HG03460 (cell line): ENCODE data around the gene TRAPPC2B.
"Not testable (repeated sequence)": the region's sequence is repeated elsewhere in the genome, so short reads cannot be mapped to it uniquely, and the experiment has no call there.

Experiments
- ATAC-seq: cut with Tn5 transposase; IDR thresholded peaks from one replicate; pipeline ENCODE4 v1.9.1; 2021; ENCODE audit not compliant: unreplicated experiment

The TRAPPC2B gene

DNA sequence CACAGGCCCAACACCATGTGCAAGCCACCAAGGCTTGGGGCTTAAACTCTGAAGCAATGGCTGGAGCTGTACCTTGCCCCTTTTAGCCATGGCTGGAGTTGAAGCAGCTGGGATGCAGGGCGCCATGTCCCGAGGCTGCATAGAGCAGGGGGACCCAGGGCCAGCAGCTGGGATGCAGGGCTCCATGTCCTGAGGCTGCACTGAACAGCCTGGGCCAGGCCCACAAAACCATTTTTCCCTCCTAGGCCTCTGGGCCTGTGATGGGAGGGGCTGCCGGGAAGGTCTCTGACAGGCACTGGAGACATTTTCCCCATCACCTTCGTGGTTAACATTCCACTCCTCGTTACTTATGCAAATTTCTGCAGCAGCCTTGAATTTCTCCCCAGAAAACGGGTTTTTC is 10.8 kb downstream of the TRAPPC2B start:
- ATAC-seq, result no peak

DNA sequence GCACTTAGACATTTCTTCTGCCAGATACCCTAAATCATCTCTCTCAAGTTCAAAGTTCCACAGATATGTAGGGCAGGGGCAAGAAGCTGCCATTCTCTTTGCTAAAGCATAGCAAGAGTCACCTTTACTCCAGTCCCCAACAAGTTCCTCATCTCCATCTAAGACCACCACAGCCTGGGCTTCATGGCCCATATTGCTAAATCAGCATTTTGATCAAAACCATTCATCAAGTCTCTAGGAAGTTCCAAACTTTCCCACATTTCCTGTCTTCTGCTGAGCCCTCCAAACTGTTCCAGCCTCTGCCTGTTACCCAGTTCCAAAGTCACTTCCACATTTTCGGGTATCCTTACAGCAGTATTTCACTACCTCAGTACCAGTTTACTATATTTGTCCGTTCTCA is 11.3 kb downstream of the TRAPPC2B start:
- not testable (repeated sequence) for ATAC-seq

DNA sequence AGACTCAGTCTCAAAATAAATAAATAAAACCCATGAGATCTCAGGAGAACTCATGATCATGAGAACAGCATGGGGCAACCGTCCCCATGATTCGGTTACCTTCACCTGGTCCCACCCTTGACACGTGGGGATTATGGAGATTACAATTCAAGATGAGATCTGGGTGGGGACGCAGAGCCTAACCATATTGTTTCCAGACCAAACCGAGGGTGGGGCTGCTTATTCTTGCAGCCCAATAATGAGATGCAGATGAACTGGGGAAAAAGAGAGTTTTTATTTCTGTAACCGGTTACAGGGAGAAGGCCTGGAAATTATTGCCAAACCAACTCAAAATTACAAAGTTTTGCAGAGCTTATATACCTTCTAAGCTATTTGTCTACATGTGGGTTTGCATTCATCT is 12.8 kb downstream of the TRAPPC2B start:
- no peak for ATAC-seq

DNA sequence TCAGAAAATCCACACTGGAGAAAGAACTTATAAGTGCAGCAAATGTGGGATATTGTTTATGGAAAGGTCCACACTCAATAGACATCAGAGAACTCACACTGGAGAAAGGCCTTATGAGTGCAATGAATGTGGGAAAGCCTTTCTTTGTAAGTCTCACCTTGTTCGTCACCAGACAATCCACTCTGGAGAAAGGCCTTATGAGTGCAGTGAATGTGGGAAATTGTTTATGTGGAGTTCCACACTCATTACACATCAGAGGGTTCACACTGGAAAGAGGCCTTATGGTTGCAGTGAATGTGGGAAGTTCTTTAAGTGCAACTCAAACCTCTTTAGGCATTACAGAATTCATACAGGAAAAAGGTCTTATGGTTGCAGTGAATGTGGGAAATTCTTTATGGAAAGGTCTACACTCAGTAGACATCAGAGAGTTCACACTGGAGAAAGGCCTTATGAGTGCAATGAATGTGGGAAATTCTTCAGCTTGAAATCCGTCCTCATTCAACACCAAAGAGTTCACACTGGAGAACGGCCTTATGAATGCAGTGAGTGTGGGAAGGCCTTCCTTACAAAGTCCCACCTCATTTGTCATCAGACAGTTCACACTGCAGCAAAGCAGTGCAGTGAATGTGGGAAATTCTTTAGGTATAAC is 14.3 kb downstream of the TRAPPC2B start:
- no peak for ATAC-seq

DNA sequence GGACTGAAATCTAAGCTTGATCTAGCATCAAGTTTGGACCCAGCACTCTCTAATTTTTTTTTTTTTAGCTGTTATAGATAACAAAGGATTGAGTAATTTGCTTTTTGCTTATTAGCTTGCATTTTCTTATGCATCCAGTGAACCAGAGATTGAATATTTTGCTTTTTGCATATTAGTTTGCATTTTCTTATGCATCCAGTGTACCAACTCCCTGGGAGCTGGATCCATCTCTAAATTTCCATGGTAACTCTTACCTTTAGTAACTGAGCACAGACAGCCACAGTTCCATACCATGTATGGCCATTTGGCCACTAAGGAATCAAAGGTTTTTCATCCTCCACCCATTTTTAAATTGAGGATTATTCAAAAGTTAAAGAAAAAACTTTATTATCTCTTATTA is 17.6 kb downstream of the TRAPPC2B start:
- no peak for ATAC-seq

DNA sequence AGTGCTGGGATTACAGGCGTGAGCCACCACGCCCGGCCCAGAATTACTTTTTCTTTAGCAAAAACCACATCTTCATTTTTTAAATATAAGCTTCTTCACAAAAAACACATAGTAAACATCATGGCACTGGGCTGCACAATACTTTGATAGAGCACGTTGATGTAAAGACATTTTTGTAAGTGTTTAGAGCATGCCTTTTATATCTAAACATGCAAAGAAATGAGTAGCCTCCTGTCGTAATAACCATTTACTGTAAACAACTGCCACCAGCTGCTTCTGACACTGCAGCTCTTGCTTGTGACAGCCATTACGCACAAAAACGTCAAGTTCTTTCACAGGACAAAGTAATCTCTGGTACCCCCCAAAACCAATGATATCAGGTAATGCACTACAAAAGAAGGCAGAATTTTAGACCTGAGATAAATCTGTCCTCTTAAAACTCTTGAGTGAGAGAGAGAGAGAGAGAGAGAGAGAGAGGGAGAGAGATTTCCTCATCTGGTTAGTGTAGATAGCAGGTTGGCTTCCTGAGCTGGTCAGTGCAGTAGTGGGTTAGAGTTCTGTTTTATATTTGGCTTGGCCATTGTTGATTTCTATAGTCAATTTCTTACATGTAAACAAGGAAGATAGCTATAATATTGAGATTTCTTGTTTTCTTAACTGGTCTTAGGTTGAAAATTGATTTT is 19.6 kb downstream of the TRAPPC2B start:
- ATAC-seq, result no peak

DNA sequence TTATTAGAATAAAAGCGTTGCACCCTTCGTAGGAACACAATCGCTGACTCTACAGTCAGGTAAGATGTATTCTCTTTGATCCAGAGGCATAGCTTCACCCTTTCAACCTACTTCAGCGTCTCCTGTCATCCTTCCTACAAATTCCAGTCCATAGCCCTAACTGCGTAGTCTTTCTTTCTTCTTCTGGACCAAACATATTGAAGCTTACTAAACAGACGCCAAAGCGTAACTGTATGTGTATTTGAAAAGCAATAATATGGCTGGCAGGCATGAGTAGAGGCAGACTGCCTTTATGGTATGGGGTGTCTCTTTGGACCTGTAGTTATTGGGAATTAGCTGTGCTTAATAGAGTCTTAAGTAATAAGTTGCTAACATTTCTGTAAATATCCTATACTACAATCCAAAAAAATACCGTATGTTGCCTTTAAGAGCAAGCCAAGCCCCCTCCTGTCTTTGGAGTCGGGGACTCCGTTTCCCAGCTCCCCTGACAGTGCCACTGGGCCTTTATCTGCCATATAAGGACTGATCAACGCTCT is 25.9 kb downstream of the TRAPPC2B start:
- peak; percentile 3 for ATAC-seq

DNA sequence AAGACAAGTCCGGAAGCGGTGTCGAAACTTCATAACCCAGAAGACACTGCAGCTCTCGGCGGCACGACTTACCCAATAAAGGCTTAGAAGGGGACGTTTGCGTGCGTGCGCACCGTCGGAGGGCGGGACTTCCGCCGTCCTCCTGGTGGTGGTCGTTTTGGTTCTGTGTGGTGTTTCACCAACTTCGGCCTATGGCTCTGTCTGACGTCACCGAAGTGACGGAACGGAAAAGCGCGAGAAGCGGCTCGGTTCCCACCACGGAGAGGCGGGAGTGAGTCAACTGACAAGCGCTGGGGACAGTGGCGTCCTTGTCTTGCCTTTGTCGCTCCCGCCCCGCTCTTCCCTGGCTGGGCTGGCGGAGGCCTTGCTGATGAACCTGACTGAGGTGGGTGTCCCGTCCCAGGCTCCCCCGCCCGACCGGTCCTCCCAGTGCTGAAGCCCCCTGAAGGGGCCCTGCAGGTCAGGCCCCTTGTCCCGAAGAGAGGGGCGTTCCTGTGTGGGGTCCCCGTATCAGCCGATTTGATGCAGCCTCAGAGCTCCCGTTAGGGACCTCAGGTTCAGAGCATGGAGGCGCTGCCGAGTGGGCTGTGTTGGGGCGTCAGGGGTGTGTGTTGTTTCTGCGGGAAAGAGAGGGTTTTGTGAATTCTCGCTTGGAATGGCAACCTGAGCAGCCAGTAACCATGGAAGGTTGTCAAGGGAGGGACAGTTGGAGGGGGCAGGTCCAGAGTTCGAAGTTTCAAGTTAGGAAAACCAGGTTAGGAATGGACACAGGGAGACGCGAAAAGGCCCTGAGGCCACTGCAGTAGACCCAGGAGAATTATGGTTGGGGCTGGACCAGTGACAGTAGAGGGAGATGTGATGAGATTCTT is 26.6 kb downstream of the TRAPPC2B start, which contains the start of gene ZNF548:
ZNF548 (plus strand) TSS at position 125 of the 869 bp plus-strand sequence; CDS start at position 371, 246 bp downstream.
- peak; percentile 94 for ATAC-seq

DNA sequence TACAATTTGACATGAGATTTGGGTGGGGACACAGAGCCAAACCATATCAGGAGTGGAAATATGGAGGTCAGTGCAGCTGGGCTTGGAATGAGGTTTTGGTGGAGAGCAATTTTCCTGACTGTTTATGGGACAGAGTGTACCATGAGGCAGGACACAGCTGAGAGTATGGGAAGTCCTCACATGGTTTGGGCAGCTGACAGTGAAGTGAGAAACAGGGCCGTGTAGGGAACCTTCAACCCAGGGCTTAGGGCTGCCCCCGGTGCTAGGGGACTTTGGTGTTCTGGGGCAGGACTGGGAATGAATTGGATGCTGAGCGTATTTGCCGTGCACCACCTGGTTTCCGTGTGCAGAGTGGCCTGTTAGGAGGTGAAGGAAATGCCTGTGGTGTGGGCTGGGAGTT is 32.4 kb downstream of the TRAPPC2B start:
- no peak for ATAC-seq

DNA sequence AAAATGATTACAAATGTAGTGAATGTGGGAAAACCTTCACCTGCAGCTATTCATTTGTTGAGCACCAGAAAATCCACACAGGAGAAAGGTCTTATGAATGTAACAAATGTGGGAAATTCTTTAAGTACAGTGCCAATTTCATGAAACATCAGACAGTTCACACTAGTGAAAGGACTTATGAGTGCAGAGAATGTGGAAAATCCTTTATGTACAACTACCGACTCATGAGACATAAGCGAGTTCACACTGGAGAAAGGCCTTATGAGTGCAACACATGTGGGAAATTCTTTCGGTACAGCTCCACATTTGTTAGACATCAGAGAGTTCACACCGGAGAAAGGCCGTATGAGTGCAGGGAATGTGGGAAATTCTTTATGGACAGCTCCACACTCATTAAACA is 35.5 kb downstream of the TRAPPC2B start:
- no peak for ATAC-seq

DNA sequence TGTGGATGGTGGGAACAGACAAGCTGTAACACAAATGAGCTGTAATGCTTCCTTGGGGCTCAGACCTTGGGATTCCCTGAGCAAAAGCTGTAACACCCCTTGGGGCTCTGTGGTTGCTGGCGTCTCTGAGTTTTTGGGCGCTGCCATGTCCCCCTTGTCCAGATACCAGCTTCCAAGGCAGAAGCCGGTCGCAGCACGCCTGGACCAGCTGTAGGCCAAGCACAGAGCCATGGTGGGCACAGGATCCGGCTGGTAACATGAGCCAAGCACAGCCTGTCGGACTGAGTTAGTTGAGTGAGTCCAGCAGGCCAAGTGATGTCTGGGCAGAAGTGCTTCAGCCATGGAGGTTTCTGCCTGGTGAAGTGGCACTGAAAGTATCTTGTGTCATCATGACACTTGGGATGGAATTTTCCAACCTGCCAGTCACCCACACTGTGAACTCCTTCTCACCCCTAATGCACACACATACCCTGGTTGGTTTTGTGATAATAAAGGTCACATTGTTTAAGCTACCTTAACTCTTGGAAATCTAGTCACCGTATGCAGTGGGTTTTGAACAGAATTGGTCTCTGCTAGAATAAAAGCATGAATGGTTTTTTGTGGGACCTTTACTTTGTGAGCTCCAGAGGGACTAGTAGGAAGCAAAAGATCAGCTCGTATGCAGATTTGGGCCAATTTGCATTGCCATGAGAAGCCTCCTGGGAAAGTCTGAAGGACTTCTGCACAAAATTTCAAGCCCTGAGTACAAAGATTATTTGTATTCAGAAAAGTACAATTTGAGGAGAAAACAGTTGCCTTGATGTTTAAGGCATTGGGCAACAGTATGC is 40.6 kb downstream of the TRAPPC2B start:
- no peak for ATAC-seq

DNA sequence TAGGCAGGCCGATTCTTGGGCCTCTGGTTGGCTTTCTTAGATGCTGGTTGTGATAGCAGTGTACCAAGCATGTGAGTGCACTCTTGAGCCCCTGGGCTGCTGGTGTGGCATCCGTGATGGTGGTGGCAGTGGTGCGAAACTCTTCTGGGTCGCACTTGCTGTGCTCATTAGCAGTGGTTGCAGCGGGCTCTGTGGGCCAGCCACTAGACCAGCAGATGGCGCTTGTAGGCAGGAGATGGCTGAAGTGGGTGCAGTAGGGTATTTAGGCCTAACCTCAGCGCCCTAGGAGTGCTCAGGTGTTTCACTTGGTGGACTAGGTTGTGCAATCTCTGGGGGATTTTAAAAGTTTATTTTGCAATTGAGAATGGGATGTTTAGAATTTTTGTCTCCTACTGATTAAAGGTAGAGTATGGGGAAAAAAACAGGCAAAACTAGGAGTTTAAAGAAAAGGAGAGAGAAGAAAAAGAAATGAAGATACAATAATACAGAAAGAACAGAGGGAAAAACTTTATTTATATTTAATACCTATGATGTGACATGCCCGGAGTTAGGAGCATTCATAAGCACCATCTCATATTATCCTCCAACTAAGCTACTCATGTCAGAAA is 43.3 kb downstream of the TRAPPC2B start:
- ATAC-seq, result no peak

DNA sequence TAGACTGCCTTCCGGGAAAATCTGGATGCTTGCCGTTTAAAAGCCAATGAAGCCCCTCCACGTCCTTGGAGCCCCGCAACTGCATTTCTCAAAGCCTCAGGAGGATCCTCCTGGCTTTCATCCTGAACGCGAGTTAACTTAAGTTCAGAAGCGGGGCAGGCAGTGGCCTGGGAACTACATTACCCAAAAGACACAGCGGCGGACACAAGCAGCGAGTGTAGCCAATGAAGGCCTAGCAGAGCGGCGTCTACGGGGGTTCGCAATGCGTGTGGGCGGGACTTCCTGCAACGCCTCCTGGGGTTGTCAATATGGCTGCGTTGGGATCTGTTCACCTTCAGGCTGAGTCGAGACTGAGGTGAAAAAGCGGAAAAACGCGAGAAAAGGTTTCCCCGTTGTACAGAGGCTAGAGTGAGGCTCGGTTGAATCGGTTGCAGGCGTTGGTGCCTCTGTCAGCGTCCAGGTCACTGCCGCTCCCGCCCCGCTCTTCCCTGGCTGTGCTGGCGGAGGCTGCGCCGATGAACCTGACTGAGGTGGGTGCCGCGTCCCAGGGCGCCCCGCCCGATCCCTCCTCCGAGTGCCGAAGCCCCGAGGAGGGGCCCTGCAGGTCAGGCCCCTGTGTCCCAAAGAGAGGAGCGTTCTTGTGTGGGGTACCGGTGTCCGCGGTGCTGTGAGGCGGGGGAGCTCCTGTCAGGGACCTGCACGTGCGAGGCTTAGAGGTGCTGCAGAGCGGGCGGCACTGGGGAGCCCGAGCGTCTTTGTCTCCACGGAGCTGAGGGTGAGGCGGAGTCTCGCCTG is 47.7 kb downstream of the TRAPPC2B start, which contains the start of gene ZNF17:
ZNF17 (plus strand) TSS at position 285 of the 795 bp plus-strand sequence. CDS start 2,455 bp downstream, outside the sequence.
- ATAC-seq, result peak; percentile 98
